WTC11 (cell line): ENCODE data around the gene UBASH3B.

ENCODE experiments used
- CTCF ChIP-seq: fragments of 200-600 bp; IDR thresholded peaks from 2 replicates; pipeline ENCODE4 v1.8.0; 2022; ENCODE audit warnings: antibody characterized with exemption
- TF ChIP-seq, protein P1 (sequence below): sonication (generic); formaldehyde crosslinking; IDR thresholded peaks from 2 replicates; pipeline ENCODE4 v1.8.0; 2022; ENCODE audit warnings: mild to moderate bottlenecking, missing genetic modification reagents

- TF ChIP-seq CTCF, result no peak
- TF ChIP-seq, protein P1, sequence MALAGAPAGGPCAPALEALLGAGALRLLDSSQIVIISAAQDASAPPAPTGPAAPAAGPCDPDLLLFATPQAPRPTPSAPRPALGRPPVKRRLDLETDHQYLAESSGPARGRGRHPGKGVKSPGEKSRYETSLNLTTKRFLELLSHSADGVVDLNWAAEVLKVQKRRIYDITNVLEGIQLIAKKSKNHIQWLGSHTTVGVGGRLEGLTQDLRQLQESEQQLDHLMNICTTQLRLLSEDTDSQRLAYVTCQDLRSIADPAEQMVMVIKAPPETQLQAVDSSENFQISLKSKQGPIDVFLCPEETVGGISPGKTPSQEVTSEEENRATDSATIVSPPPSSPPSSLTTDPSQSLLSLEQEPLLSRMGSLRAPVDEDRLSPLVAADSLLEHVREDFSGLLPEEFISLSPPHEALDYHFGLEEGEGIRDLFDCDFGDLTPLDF (CRISPR knock-in tag), result no peak
Measured at GRCh38 chr11:122726028-122726427, 70.5 kb downstream of the UBASH3B start.
